Erythroblast (primary cell): ENCODE results near the gene NECAB3.

ENCODE experiments used
- GATA1 ChIP-seq: IDR thresholded peaks from 2 replicates; pipeline ENCODE4 v1.6.1; 2011; ENCODE audit warnings: low read depth, mild to moderate bottlenecking, control low read depth, low read length, moderate library complexity
- POLR2A ChIP-seq: IDR thresholded peaks from 2 replicates; pipeline ENCODE4 v1.6.1; 2011; ENCODE audit warnings: mild to moderate bottlenecking, low read length

GRCh38 chr20:33654680-33655161 lies 19.5 kb downstream of the NECAB3 start:
- no peak for TF ChIP-seq POLR2A
- TF ChIP-seq GATA1: no peak
